Gastroesophageal sphincter (tissue), 4 donors: ENCODE results near the gene OR10H3. TPM values are rescaled to one million over a fixed set of nuclear protein-coding genes. Genes with fewer than 3 reads are reported as not detected.

Experiments
- ATAC-seq: fragments of 150-250 bp; one replicate; pipeline ENCODE4 v1.9.1; 2016; ENCODE audit warnings: mild to moderate bottlenecking, moderate library complexity
- H3K27ac ChIP-seq, 4 donors: fragments of 200-600 bp; sonication (generic) in 3 of 4; 1 replicate in 3 of 4; 2 replicates in 1 of 4; pipeline ENCODE4 v1.5.1; 2016 to 2019
- H3K27me3 ChIP-seq: fragments of 200-600 bp; sonication (generic); one replicate; pipeline ENCODE4 v1.5.1; 2019
- H3K36me3 ChIP-seq, 2 donors: fragments of 200-600 bp; sonication (generic); one replicate each; pipeline ENCODE4 v1.5.1; 2019; ENCODE audit warnings: control low read depth in 1 of 2
- H3K4me1 ChIP-seq, 3 donors: fragments of 200-600 bp; sonication (generic); 1 replicate in 2 of 3; 2 replicates in 1 of 3; pipeline ENCODE4 v1.5.1; 2016 to 2019; ENCODE audit warnings: control low read depth in 2 of 3
- H3K4me3 ChIP-seq, 2 donors: fragments of 200-600 bp; sonication (generic); one replicate each; pipeline ENCODE4 v1.5.1; 2019; ENCODE audit warnings: mild to moderate bottlenecking in 1 of 2, moderate library complexity in 1 of 2
- H3K9me3 ChIP-seq, 3 donors: fragments of 200-600 bp; sonication (generic); one replicate each; pipeline ENCODE4 v1.5.1; 2017 to 2019; ENCODE audit warnings: control low read depth in 2 of 3
- CTCF ChIP-seq, 4 experiments: fragments of 200-600 bp in 2 of 4; fragments of 450-650 bp in 2 of 4; sonication (generic) in 1 of 4; IDR thresholded peaks; one replicate each; pipeline ENCODE4 v1.5.1; 2017 to 2019; ENCODE audit warnings: antibody characterized with exemption in 4 of 4, mild to moderate bottlenecking in 2 of 4, moderate library complexity in 2 of 4
- EP300 ChIP-seq: sonication (generic); formaldehyde crosslinking; IDR thresholded peaks from one replicate; pipeline ENCODE4 v1.6.1; 2017; ENCODE audit warnings: antibody characterized with exemption, mild to moderate bottlenecking
- POLR2A ChIP-seq, 2 donors: fragments of 450-650 bp; IDR thresholded peaks; one replicate each; pipeline ENCODE4 v1.6.1; 2017; ENCODE audit warnings: antibody characterized with exemption in 2 of 2, mild to moderate bottlenecking in 2 of 2, moderate library complexity in 1 of 2
- POLR2AphosphoS5 ChIP-seq: sonication (generic); formaldehyde crosslinking; IDR thresholded peaks from one replicate; pipeline ENCODE4 v1.6.1; 2017; ENCODE audit warnings: antibody characterized with exemption
- WGBS, 2 donors: methylation state at CpG; one replicate each; pipeline ENCODE4 v1.1.5; 2018; ENCODE audit warnings: low coverage in 1 of 2; 5-methylcytosine and 5-hydroxymethylcytosine counted together
- total RNA-seq, 4 donors: library from RNA; depleted of rRNA; stranded (reverse); fragments of >200 nt; gene quantifications; one replicate each; pipeline ENCODE4 v1.1.0, GENCODE V29; 2016

Gene OR10H3
- total RNA-seq = not detected

DNA sequence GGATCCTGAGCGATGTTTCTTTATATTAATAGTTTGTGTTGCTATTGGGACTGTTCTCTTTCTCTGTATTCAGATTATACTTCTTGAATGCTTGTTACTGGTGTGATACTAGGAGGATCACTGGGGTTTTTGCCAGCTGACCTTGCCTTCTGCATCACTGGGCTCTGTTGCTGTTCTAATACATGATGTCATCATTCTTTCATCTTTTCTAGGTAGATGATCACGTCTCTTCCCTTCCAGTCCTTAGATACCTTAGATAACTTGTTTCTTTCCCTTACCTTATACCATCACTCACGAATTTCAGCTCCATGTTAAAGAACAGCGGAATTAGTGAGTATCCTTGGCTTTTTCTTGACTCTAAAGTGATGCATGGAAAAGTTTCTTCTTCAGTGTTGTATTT is at the start of gene OR10H3:
Gene OR10H3 (plus strand): TSS at position 264 of the 400 bp plus-strand sequence. CDS start 3,408 bp downstream, outside the sequence.
- WGBS, 2 donors = 45 to 87% methylated on average over 2 to 4 of the region's 4 CpGs
- TF ChIP-seq EP300 (no peak), CTCF (IDR thresholded peaks at IDR 0.05) (no peak), POLR2AphosphoS5 (no peak), POLR2A (IDR thresholded peaks at IDR 0.05) (no peak)
- ATAC-seq = no peak

DNA sequence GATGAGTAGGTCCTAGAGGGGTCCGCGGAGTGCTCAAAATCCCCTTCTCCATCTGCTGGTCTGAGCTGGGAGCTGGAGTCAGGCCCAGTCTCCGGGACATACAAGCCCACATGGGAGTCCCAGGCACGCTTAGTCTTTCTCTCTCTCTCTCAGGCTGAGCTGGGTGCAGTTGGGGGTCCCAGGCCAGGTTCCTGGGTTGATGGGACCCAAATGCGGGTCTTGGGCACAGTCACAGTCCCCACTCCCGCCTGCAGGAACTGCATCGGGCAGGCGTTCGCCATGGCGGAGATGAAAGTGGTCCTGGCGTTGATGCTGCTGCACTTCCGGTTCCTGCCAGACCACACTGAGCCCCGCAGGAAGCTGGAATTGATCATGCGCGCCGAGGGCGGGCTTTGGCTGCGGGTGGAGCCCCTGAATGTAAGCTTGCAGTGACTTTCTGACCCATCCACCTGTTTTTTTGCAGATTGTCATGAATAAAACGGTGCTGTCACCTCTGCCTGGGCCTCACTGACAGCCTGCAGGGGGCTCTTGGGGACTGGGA is 41.1 kb upstream of the OR10H3 start:
- H3K4me1 ChIP-seq = peaks cover 0 to under 1% (median 0%) of the 10 kb centered on the region in 3 donors
- no peak for ATAC-seq
- no peak overlapping the region for H3K4me3 ChIP-seq
- H3K36me3 ChIP-seq = peaks cover 0 to 19% of the 10 kb centered on the region in 2 donors
- H3K9me3 ChIP-seq = no peaks in the 10 kb centered on the region
- no peak overlapping the region for H3K27ac ChIP-seq
- no peak for TF ChIP-seq POLR2AphosphoS5
- TF ChIP-seq CTCF (IDR thresholded peaks at IDR 0.05) = no peak
- TF ChIP-seq POLR2A (IDR thresholded peaks at IDR 0.05) = no peak
- no peak for TF ChIP-seq EP300
- 71 to 92% methylated on average over 2 to 3 of the region's 19 CpGs for WGBS, 2 donors
- peaks cover 6% of the 10 kb centered on the region for H3K27me3 ChIP-seq

More for the DNA sequence above, at the start of gene OR10H3:
- no peak within 1 kb of the TSS for H3K27ac ChIP-seq
- H3K27me3 ChIP-seq = peaks cover 24% of the 10 kb centered on the region
- peaks cover 0 to 27% (median 0%) of the 10 kb centered on the region in 3 donors for H3K9me3 ChIP-seq
- H3K4me1 ChIP-seq = no peaks in the 10 kb centered on the region
- H3K36me3 ChIP-seq = no peaks in the 10 kb centered on the region
- H3K4me3 ChIP-seq = no peak within 1 kb of the TSS

DNA sequence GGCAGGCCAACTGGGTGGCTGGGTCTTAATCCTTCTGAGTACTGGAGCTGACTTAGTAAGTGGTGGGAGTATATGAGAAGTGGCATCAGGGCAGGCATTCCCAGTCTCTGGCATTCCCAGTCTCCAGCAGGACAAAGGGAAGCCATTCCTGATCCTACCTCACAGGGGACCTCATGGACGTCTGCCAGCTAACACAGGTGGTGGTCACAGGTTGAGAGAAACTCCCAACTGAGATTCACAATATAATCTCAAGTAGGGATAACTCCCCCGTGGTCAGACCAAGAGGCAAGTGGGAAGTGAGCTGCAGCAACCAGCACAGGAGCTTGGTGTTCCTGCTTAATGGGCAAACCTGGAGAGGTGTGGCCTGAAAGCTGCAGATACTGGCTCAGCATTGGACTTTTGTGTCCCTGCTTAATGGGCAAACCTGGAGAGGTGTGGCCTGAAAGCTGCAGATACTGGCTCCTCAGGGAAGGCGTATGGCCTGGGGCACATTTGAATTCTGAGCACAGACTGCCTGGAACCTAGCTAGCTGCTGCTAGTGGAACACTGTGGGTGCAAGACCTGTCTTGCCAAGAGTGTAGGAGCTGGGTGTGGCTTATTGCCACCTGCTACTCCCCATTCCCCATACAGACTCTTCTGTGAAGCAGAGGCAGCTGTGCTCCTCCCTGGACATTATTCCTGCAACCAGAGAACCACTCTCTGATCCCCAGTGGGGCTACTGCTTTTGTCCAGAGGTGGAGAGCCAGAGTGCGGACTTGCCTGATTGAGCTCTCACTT is 35.8 kb upstream of the OR10H3 start:
- peaks cover 23% of the 10 kb centered on the region for H3K27me3 ChIP-seq
- peaks cover 0 to 2% (median 0%) of the 10 kb centered on the region in 3 donors for H3K9me3 ChIP-seq
- no peak for ATAC-seq
- peaks cover 0 to 8% of the 10 kb centered on the region in 2 donors for H3K36me3 ChIP-seq
- H3K27ac ChIP-seq = no peak overlapping the region
- no peak overlapping the region for H3K4me3 ChIP-seq
- H3K4me1 ChIP-seq = peaks cover 0 to 18% (median 0%) of the 10 kb centered on the region in 3 donors
- 42 to 100% methylated on average over 1 to 2 of the region's 4 CpGs for WGBS, 2 donors
- TF ChIP-seq CTCF (IDR thresholded peaks at IDR 0.05) (no peak), POLR2A (IDR thresholded peaks at IDR 0.05) (no peak), POLR2AphosphoS5 (no peak), EP300 (no peak)

DNA sequence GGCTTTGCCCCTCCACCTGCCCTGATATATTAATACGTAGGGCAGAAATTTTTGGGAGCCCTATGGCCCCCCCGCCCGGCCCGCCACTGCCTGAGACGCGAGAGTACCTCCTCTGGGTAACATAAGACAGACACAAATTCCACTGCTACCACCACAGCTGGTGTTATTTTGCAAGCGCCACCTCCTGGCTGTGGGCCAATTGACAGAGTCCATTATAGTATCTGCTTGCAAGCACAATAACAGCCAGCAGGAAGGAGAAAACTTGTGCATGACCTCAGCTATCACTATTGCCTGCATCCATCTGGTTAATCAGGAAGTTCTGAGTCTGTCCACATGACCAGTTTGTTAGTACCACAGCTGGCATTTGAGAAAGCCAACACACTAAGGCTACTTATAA is 35.3 kb upstream of the OR10H3 start:
- TF ChIP-seq POLR2AphosphoS5 = peak; percentile 53
- no peak for TF ChIP-seq EP300
- peaks cover 0 to 18% (median 0%) of the 10 kb centered on the region in 3 donors for H3K4me1 ChIP-seq
- H3K27me3 ChIP-seq = peaks cover 23% of the 10 kb centered on the region
- ATAC-seq = peak; percentile 77
- no peak overlapping the region for H3K27ac ChIP-seq
- 0 to 5% methylated on average over 1 to 4 of the region's 7 CpGs for WGBS, 2 donors
- H3K9me3 ChIP-seq = peaks cover 0 to 4% (median 0%) of the 10 kb centered on the region in 3 donors
- no peak overlapping the region for H3K4me3 ChIP-seq
- peaks cover 0 to 2% of the 10 kb centered on the region in 2 donors for H3K36me3 ChIP-seq

GRCh38 chr19:15714638-15715037 is 23.1 kb upstream of the OR10H3 start:
- no peak overlapping the region for H3K27ac ChIP-seq
- 20 to 56% methylated on average over 2 to 3 of the region's 3 CpGs for WGBS, 2 donors
- H3K36me3 ChIP-seq = no peaks in the 10 kb centered on the region
- no peak for ATAC-seq
- H3K9me3 ChIP-seq = peaks cover 0 to 4% (median 0%) of the 10 kb centered on the region in 3 donors
- H3K27me3 ChIP-seq = peaks cover 27% of the 10 kb centered on the region
- no peak for TF ChIP-seq CTCF (IDR thresholded peaks at IDR 0.05)
- TF ChIP-seq POLR2A (IDR thresholded peaks at IDR 0.05) = no peak
- TF ChIP-seq POLR2AphosphoS5 = no peak
- TF ChIP-seq EP300 = no peak
- H3K4me3 ChIP-seq = no peak overlapping the region
- H3K4me1 ChIP-seq = no peaks in the 10 kb centered on the region
